ENCODE measurements around the gene C11orf24. TPM values are rescaled to one million over a fixed set of nuclear protein-coding genes. Genes with fewer than 3 reads are reported as not detected.

Gene C11orf24
- total and polyA plus RNA-seq, 9 of the 15 experiments (the other 6 are each of a cell fraction or from before 2014, with no cell fraction given), result 2.0 to 65.2 (median 32.5) TPM

- TF ChIP-seq RREB1 (CRISPR knock-in tag; IDR thresholded peaks at IDR 0.05), result no peak
- peak; percentile 93 for TF ChIP-seq ETV1 (tag; conservative IDR thresholded peaks at IDR 0.05; ENCODE audit: low read depth)
- TF ChIP-seq, protein P1, sequence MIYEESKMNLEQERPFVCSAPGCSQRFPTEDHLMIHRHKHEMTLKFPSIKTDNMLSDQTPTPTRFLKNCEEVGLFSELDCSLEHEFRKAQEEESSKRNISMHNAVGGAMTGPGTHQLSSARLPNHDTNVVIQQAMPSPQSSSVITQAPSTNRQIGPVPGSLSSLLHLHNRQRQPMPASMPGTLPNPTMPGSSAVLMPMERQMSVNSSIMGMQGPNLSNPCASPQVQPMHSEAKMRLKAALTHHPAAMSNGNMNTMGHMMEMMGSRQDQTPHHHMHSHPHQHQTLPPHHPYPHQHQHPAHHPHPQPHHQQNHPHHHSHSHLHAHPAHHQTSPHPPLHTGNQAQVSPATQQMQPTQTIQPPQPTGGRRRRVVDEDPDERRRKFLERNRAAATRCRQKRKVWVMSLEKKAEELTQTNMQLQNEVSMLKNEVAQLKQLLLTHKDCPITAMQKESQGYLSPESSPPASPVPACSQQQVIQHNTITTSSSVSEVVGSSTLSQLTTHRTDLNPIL (CRISPR knock-in tag; IDR thresholded peaks at IDR 0.05), result peak; percentile 49; the same call in 1 of the 2 replicates
- TF ChIP-seq BACH1 (tag; IDR thresholded peaks at IDR 0.05), result 0 out of 2 replicates have a peak, but pooled peaks have one; percentile 50
- TF ChIP-seq TAF9B (IDR thresholded peaks at IDR 0.05; ENCODE audit: partially characterized antibody), result no peak
- TF ChIP-seq POLR2G (IDR thresholded peaks at IDR 0.05; ENCODE audit: low read depth, low read length), result no peak
- peak; percentile 78 for TF ChIP-seq GATA2 (CRISPR knock-in tag; IDR thresholded peaks at IDR 0.05)
- no peak for TF ChIP-seq GTF2A2 (tag; IDR thresholded peaks at IDR 0.05)
- TF ChIP-seq PCBP1 (IDR thresholded peaks at IDR 0.05; ENCODE audit: low read depth, low read length, poor library complexity, severe bottlenecking), result no peak
- TF ChIP-seq, protein P2, sequence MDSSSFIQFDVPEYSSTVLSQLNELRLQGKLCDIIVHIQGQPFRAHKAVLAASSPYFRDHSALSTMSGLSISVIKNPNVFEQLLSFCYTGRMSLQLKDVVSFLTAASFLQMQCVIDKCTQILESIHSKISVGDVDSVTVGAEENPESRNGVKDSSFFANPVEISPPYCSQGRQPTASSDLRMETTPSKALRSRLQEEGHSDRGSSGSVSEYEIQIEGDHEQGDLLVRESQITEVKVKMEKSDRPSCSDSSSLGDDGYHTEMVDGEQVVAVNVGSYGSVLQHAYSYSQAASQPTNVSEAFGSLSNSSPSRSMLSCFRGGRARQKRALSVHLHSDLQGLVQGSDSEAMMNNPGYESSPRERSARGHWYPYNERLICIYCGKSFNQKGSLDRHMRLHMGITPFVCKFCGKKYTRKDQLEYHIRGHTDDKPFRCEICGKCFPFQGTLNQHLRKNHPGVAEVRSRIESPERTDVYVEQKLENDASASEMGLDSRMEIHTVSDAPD (CRISPR knock-in tag; IDR thresholded peaks at IDR 0.05), result no peak
- TF ChIP-seq ZNF766 (CRISPR knock-in tag; conservative IDR thresholded peaks at IDR 0.05), result peak; percentile 84
- peak; percentile 58; the same call in 1 of the 2 replicates for TF ChIP-seq DMBX1 (CRISPR knock-in tag; IDR thresholded peaks at IDR 0.05; ENCODE audit: borderline replicate concordance)
- TF ChIP-seq TCF3 (CRISPR knock-in tag; IDR thresholded peaks at IDR 0.05), result 0 out of 2 replicates have a peak, but pooled peaks have one; percentile 18
- TF ChIP-seq, protein P3, sequence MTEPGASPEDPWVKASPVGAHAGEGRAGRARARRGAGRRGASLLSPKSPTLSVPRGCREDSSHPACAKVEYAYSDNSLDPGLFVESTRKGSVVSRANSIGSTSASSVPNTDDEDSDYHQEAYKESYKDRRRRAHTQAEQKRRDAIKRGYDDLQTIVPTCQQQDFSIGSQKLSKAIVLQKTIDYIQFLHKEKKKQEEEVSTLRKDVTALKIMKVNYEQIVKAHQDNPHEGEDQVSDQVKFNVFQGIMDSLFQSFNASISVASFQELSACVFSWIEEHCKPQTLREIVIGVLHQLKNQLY (CRISPR knock-in tag; conservative IDR thresholded peaks at IDR 0.05), result no peak
- TF ChIP-seq ZNF584 (CRISPR knock-in tag; IDR thresholded peaks at IDR 0.05; ENCODE audit: low read depth), result peak; percentile 77; the same call in 1 of the 2 replicates
- peak; percentile 91; the same call in 1 of the 2 replicates for TF ChIP-seq ZNF175 (CRISPR knock-in tag; IDR thresholded peaks at IDR 0.05; ENCODE audit: low read depth)
- peak; percentile 63; the same call in 1 of the 2 replicates for TF ChIP-seq ZNF644 (tag; IDR thresholded peaks at IDR 0.05; ENCODE audit: low read depth)
- no peak for TF ChIP-seq ZKSCAN3 (CRISPR knock-in tag; IDR thresholded peaks at IDR 0.05)
Measured at GRCh38 chr11:68282141-68282860, 10.5 kb upstream of the C11orf24 start (continued).
